HEK293 (cell line): ENCODE results near the gene FMN1.

Experiments used
- CTCF ChIA-PET: fragments of 350-600 bp; formaldehyde crosslinking; extraction: SDS; loops from one replicate; lab custom pipeline; 2021; ENCODE audit warnings: antibody characterized with exemption; lab: Yijun Ruan, JAX
- POLR2A ChIA-PET: fragments of 300-600 bp; formaldehyde crosslinking; extraction: SDS; loops from one replicate; lab custom pipeline; 2020; ENCODE audit warnings: antibody characterized with exemption, inconsistent platforms; lab: Yijun Ruan, JAX
- H3K27ac ChIP-seq: fragments of 200-500 bp; sonication (Bioruptor generic); 2 replicates; pipeline ENCODE4 v1.5.1; 2014; ENCODE audit warnings: low read depth, low read length, control low read depth, inconsistent platforms; ENCODE audit errors: extremely low read depth
- H3K36me3 ChIP-seq, 2 experiments: fragments of 200-500 bp in 1 of 2; sonication (Bioruptor generic) in 1 of 2; 1 replicate in 1 of 2; 2 replicates in 1 of 2; pipeline ENCODE4 v1.5.1; 2014 to 2017; ENCODE audit warnings: inconsistent platforms in 2 of 2, low read length in 2 of 2; ENCODE audit not compliant: control insufficient read depth in 2 of 2, insufficient read depth in 1 of 2
- H3K4me1 ChIP-seq: fragments of 200-500 bp; sonication (Bioruptor generic); 2 replicates; pipeline ENCODE4 v1.5.1; 2014; ENCODE audit warnings: mild to moderate bottlenecking, low read length, inconsistent platforms; ENCODE audit not compliant: control insufficient read depth, insufficient read depth
- H3K4me3 ChIP-seq: 2 replicates; pipeline ENCODE4 v1.5.1; 2011; ENCODE audit warnings: low read depth, mild to moderate bottlenecking, control low read depth, low read length, moderate library complexity
- H3K9me3 ChIP-seq: fragments of 200-500 bp; sonication (Bioruptor generic); 2 replicates; pipeline ENCODE4 v1.5.1; 2014; ENCODE audit warnings: low read depth, low read length, inconsistent platforms; ENCODE audit not compliant: control insufficient read depth, insufficient read depth
- ELK4 ChIP-seq: IDR thresholded peaks from 2 replicates; pipeline ENCODE4 v1.6.1; 2011; ENCODE audit warnings: mild to moderate bottlenecking, low read depth, low read length, borderline replicate concordance
- INSM2 ChIP-seq: fragments of 450-650 bp; formaldehyde crosslinking; IDR thresholded peaks from 2 replicates; pipeline ENCODE4 v1.5.1; 2016; ENCODE audit warnings: missing biosample characterization, missing genetic modification characterization
- SP3 ChIP-seq: fragments of 450-650 bp; formaldehyde crosslinking; IDR thresholded peaks from 2 replicates; pipeline ENCODE4 v1.5.1; 2016; ENCODE audit warnings: missing biosample characterization, missing genetic modification characterization
- ZBTB11 ChIP-seq: fragments of 450-650 bp; formaldehyde crosslinking; conservative IDR thresholded peaks from 2 replicates; pipeline ENCODE4 v1.5.1; 2016; ENCODE audit warnings: low read depth, missing biosample characterization, missing genetic modification characterization
- ZBTB26 ChIP-seq: fragments of 450-650 bp; formaldehyde crosslinking; optimal IDR thresholded peaks from 2 replicates; pipeline ENCODE3; 2016; ENCODE audit warnings: missing biosample characterization, mild to moderate bottlenecking, missing genetic modification characterization
- ZBTB8A ChIP-seq: fragments of 450-650 bp; formaldehyde crosslinking; IDR thresholded peaks from 2 replicates; pipeline ENCODE4 v1.5.1; 2016; ENCODE audit warnings: missing biosample characterization, missing genetic modification characterization
- ZNF112 ChIP-seq: fragments of 450-650 bp; formaldehyde crosslinking; IDR thresholded peaks from 2 replicates; pipeline ENCODE4 v1.5.0; 2017; ENCODE audit warnings: missing biosample characterization, missing genetic modification characterization
- ZNF157 ChIP-seq: fragments of 450-650 bp; formaldehyde crosslinking; IDR thresholded peaks from 2 replicates; pipeline ENCODE4 v1.5.1; 2016; ENCODE audit warnings: missing biosample characterization, missing genetic modification characterization
- ZNF16 ChIP-seq: fragments of 450-650 bp; formaldehyde crosslinking; IDR thresholded peaks from 2 replicates; pipeline ENCODE4 v1.5.1; 2016; ENCODE audit warnings: low read depth, missing biosample characterization, missing genetic modification characterization
- ZNF169 ChIP-seq: fragments of 450-650 bp; formaldehyde crosslinking; IDR thresholded peaks from 2 replicates; pipeline ENCODE4 v1.5.1; 2016; ENCODE audit warnings: missing biosample characterization, missing genetic modification characterization
- ZNF423 ChIP-seq: fragments of 450-650 bp; formaldehyde crosslinking; IDR thresholded peaks from 2 replicates; pipeline ENCODE4 v1.5.1; 2016; ENCODE audit warnings: missing biosample characterization, missing genetic modification characterization
- ZNF518A ChIP-seq: fragments of 450-650 bp; formaldehyde crosslinking; conservative IDR thresholded peaks from 2 replicates; pipeline ENCODE4 v1.5.1; 2016; ENCODE audit warnings: low read depth, missing biosample characterization, missing genetic modification characterization
- ZNF530 ChIP-seq: fragments of 450-650 bp; formaldehyde crosslinking; IDR thresholded peaks from 2 replicates; pipeline ENCODE4 v1.5.1; 2016; ENCODE audit warnings: low read depth, missing biosample characterization, missing genetic modification characterization
- ZNF639 ChIP-seq: fragments of 450-650 bp; formaldehyde crosslinking; IDR thresholded peaks from 2 replicates; pipeline ENCODE4 v1.5.1; 2016; ENCODE audit warnings: missing biosample characterization, missing genetic modification characterization
- ZNF692 ChIP-seq: fragments of 450-650 bp; formaldehyde crosslinking; IDR thresholded peaks from 2 replicates; pipeline ENCODE4 v1.5.1; 2016; ENCODE audit warnings: missing biosample characterization, missing genetic modification characterization
- ZNF792 ChIP-seq: fragments of 450-650 bp; formaldehyde crosslinking; IDR thresholded peaks from 2 replicates; pipeline ENCODE4 v1.5.1; 2016; ENCODE audit warnings: missing biosample characterization, missing genetic modification characterization
- ZSCAN23 ChIP-seq: fragments of 450-650 bp; formaldehyde crosslinking; IDR thresholded peaks from 2 replicates; pipeline ENCODE4 v1.5.1; 2016; ENCODE audit warnings: missing biosample characterization, missing genetic modification characterization

Gene FMN1

GRCh38 chr15:33057845-33058244 is 136.7 kb downstream of the FMN1 start:
- no peak for TF ChIP-seq ZNF157 (tag by site-specific recombination)
- TF ChIP-seq ELK4, result no peak
- no peak for TF ChIP-seq ZNF518A (tag by site-specific recombination)
- no peak for TF ChIP-seq ZBTB8A
- TF ChIP-seq ZNF169 (tag by site-specific recombination), result no peak
- TF ChIP-seq ZNF692 (tag by site-specific recombination), result no peak
- TF ChIP-seq ZNF639 (tag by site-specific recombination), result no peak
- TF ChIP-seq ZNF423, result no peak
- no peak for TF ChIP-seq ZBTB11 (tag by site-specific recombination)
- TF ChIP-seq ZSCAN23 (tag by site-specific recombination), result no peak
- no peak for TF ChIP-seq ZBTB26
- TF ChIP-seq INSM2 (tag by site-specific recombination), result no peak
- TF ChIP-seq SP3 (tag by site-specific recombination), result no peak
- TF ChIP-seq ZNF530 (tag by site-specific recombination), result no peak
- no peak for TF ChIP-seq ZNF112
- TF ChIP-seq ZNF792, result no peak
- TF ChIP-seq ZNF16 (tag by site-specific recombination), result no peak
- TF ChIP-seq, all 188 proteins: peak for 0
- no peak overlapping the region for H3K4me3 ChIP-seq
- no peak overlapping the region for H3K27ac ChIP-seq
- H3K36me3 ChIP-seq, result no peaks in the 10 kb centered on the region
- CTCF ChIA-PET, result interaction anchor here (0.7 kb wide), 1 partner anchor 1175 kb away, joined by 3 read pairs; no protein-coding TSS in a partner anchor
- H3K4me1 ChIP-seq, result no peaks in the 10 kb centered on the region; the same call in 1 of the 2 replicates
- POLR2A ChIA-PET, result no interaction called here
- H3K9me3 ChIP-seq, result no peaks in the 10 kb centered on the region
